Prostate gland (tissue), 2 donors: ENCODE data around the gene ANKRD13D. TPM values are rescaled to one million over a fixed set of nuclear protein-coding genes. Genes with fewer than 3 reads are reported as not detected.

Experiments used
- DNase-seq: peaks from one replicate; pipeline ENCODE4 v3.0.0-alpha.2; 2019; ENCODE audit warnings: low spot score
- H3K27ac ChIP-seq, 2 donors: fragments of 200-600 bp; sonication (generic); 2 replicates each; pipeline ENCODE4 v1.5.1; 2017 to 2019
- H3K27me3 ChIP-seq: fragments of 200-600 bp; sonication (generic); replicated peaks from 2 replicates; pipeline ENCODE4 v1.5.1; 2019; ENCODE audit not compliant: insufficient read depth
- H3K36me3 ChIP-seq, 2 donors: fragments of 200-600 bp; sonication (generic); 1 replicate in 1 of 2; 2 replicates in 1 of 2; pipeline versions ENCODE4 v1.5.1 to v1.8.1; 2017 to 2019
- H3K4me1 ChIP-seq: fragments of 200-600 bp; sonication (generic); replicated peaks from 2 replicates; pipeline ENCODE4 v1.5.1; 2019
- H3K4me3 ChIP-seq, 2 donors: fragments of 200-600 bp; sonication (generic); 2 replicates each; pipeline ENCODE4 v1.5.1; 2017 to 2019
- H3K9me3 ChIP-seq: fragments of 200-600 bp; sonication (generic); 2 replicates; pipeline ENCODE4 v1.5.1; 2017
- CTCF ChIP-seq, 4 experiments: fragments of 200-600 bp in 2 of 4; fragments of 450-650 bp in 2 of 4; sonication (generic) in 2 of 4; IDR thresholded peaks; 1 replicate in 3 of 4; 2 replicates in 1 of 4; pipeline ENCODE4 v1.5.1; 2016 to 2019; ENCODE audit warnings: antibody characterized with exemption in 4 of 4, mild to moderate bottlenecking in 2 of 4, moderate library complexity in 2 of 4
- POLR2A ChIP-seq: fragments of 450-650 bp; IDR thresholded peaks from one replicate; pipeline ENCODE4 v1.6.1; 2016; ENCODE audit warnings: antibody characterized with exemption, mild to moderate bottlenecking
- POLR2AphosphoS5 ChIP-seq: sonication (generic); formaldehyde crosslinking; IDR thresholded peaks from one replicate; pipeline ENCODE4 v1.6.1; 2017; ENCODE audit warnings: antibody characterized with exemption
- WGBS: methylation state at CpG from one replicate; pipeline ENCODE4 v1.1.5; 2018; 5-methylcytosine and 5-hydroxymethylcytosine counted together
- intact Hi-C: fragments of 100-400 bp; cut with DNase I; formaldehyde crosslinking; loops from one replicate; pipeline ENCODE4 v1.14.2; 2022
- total RNA-seq, 2 donors: library from RNA; depleted of rRNA; stranded (reverse); fragments of >200 nt; gene quantifications; one replicate each; pipeline ENCODE4 v1.1.0, GENCODE V29; 2016

Gene ANKRD13D
- total RNA-seq, 2 donors from 2014 or later = 35.9 to 75.3 TPM

- no peak overlapping the region for H3K4me3 ChIP-seq
- DNase-seq = no peak
These were observed 20.1 kb downstream of the ANKRD13D start for GRCh38 chr11:67309166-67309565.

GRCh38 chr11:67309661-67310061, 20.6 kb downstream of the ANKRD13D start:
- intact Hi-C loops = no loop called here

More at GRCh38 chr11:67309166-67309565, 20.1 kb downstream of the ANKRD13D start:
- intact Hi-C loops = no loop called here
- WGBS = 94% methylated on average over 10 of the region's 11 CpGs
- no peak for TF ChIP-seq CTCF (IDR thresholded peaks at IDR 0.05)
- no peak for TF ChIP-seq POLR2A
- TF ChIP-seq POLR2AphosphoS5 = no peak
- H3K27ac ChIP-seq = no peak overlapping the region
- H3K36me3 ChIP-seq = peaks cover 4 to 27% of the 10 kb centered on the region in 2 donors
- H3K4me1 ChIP-seq = peaks cover 9% of the 10 kb centered on the region
- no peaks in the 10 kb centered on the region for H3K27me3 ChIP-seq
- no peaks in the 10 kb centered on the region for H3K9me3 ChIP-seq

GRCh38 chr11:67310246-67311050, 21.3 kb downstream of the ANKRD13D start:
- no peak for DNase-seq

More at GRCh38 chr11:67309661-67310061, 20.6 kb downstream of the ANKRD13D start:
- H3K36me3 ChIP-seq = peaks cover 4 to 27% of the 10 kb centered on the region in 2 donors
- DNase-seq = no peak
- TF ChIP-seq CTCF (IDR thresholded peaks at IDR 0.05) = no peak
- H3K4me1 ChIP-seq = peaks cover 9% of the 10 kb centered on the region
- no peaks in the 10 kb centered on the region for H3K9me3 ChIP-seq
- WGBS = 85% methylated on average over 14 of the region's 14 CpGs
- H3K27ac ChIP-seq = peak overlapping the region in 1 of 2 donors; percentile 85
- H3K27me3 ChIP-seq = no peaks in the 10 kb centered on the region
- no peak overlapping the region for H3K4me3 ChIP-seq

GRCh38 chr11:67311051-67311555, 22.0 kb downstream of the ANKRD13D start:
- TF ChIP-seq POLR2AphosphoS5 = no peak
- TF ChIP-seq POLR2A = no peak
- TF ChIP-seq CTCF (IDR thresholded peaks at IDR 0.05) = no peak
- no peaks in the 10 kb centered on the region for H3K27me3 ChIP-seq
- H3K4me3 ChIP-seq = no peak overlapping the region
- peak overlapping the region; percentile 85 to 91 for H3K27ac ChIP-seq
- WGBS = 76% methylated on average over 18 of the region's 18 CpGs
- peaks cover 4 to 27% of the 10 kb centered on the region in 2 donors for H3K36me3 ChIP-seq
- H3K4me1 ChIP-seq = peaks cover 9% of the 10 kb centered on the region
- no peak for DNase-seq
- intact Hi-C loops = no loop called here
- H3K9me3 ChIP-seq = no peaks in the 10 kb centered on the region

More at GRCh38 chr11:67310246-67311050, 21.3 kb downstream of the ANKRD13D start:
- 70% methylated on average over 19 of the region's 19 CpGs for WGBS
- H3K27me3 ChIP-seq = no peaks in the 10 kb centered on the region
- peaks cover 4 to 27% of the 10 kb centered on the region in 2 donors for H3K36me3 ChIP-seq
- peaks cover 9% of the 10 kb centered on the region for H3K4me1 ChIP-seq
- no peak overlapping the region for H3K4me3 ChIP-seq
- intact Hi-C loops = no loop called here
- no peaks in the 10 kb centered on the region for H3K9me3 ChIP-seq
- TF ChIP-seq POLR2AphosphoS5 = no peak
- TF ChIP-seq POLR2A = peak; percentile 12
- H3K27ac ChIP-seq = peak overlapping the region; percentile 85 to 91

GRCh38 chr11:67311556-67312082, 22.5 kb downstream of the ANKRD13D start:
- no peaks in the 10 kb centered on the region for H3K9me3 ChIP-seq
- WGBS = 67% methylated on average over 15 of the region's 15 CpGs
- DNase-seq = no peak
- peaks cover 4 to 27% of the 10 kb centered on the region in 2 donors for H3K36me3 ChIP-seq
- peaks cover 9% of the 10 kb centered on the region for H3K4me1 ChIP-seq
- peak overlapping the region; percentile 85 to 91 for H3K27ac ChIP-seq
- no peak overlapping the region for H3K4me3 ChIP-seq
- TF ChIP-seq POLR2A = peak; percentile 27
- no peak for TF ChIP-seq POLR2AphosphoS5
- no peaks in the 10 kb centered on the region for H3K27me3 ChIP-seq
- intact Hi-C loops = no loop called here
